Measurements from ENCODE around the gene UBE2J2. TPM values are rescaled to one million over a fixed set of nuclear protein-coding genes. Genes with fewer than 3 reads are reported as not detected.

The UBE2J2 gene
- total RNA-seq, 1 donor, result 51.4 TPM

- TF ChIP-seq, protein P1, sequence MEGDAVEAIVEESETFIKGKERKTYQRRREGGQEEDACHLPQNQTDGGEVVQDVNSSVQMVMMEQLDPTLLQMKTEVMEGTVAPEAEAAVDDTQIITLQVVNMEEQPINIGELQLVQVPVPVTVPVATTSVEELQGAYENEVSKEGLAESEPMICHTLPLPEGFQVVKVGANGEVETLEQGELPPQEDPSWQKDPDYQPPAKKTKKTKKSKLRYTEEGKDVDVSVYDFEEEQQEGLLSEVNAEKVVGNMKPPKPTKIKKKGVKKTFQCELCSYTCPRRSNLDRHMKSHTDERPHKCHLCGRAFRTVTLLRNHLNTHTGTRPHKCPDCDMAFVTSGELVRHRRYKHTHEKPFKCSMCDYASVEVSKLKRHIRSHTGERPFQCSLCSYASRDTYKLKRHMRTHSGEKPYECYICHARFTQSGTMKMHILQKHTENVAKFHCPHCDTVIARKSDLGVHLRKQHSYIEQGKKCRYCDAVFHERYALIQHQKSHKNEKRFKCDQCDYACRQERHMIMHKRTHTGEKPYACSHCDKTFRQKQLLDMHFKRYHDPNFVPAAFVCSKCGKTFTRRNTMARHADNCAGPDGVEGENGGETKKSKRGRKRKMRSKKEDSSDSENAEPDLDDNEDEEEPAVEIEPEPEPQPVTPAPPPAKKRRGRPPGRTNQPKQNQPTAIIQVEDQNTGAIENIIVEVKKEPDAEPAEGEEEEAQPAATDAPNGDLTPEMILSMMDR (IDR thresholded peaks at IDR 0.05; ENCODE audit: insufficient read depth, low read depth, low read length), result no peak
- no peak overlapping the region for H3K4me3 ChIP-seq (ENCODE audit: low read depth, low read length)
- peak; percentile 10 for DNase-seq (ENCODE audit: low read depth)
Observed at GRCh38 chr1:1208713-1209433, 64.8 kb downstream of the UBE2J2 start.

DNA sequence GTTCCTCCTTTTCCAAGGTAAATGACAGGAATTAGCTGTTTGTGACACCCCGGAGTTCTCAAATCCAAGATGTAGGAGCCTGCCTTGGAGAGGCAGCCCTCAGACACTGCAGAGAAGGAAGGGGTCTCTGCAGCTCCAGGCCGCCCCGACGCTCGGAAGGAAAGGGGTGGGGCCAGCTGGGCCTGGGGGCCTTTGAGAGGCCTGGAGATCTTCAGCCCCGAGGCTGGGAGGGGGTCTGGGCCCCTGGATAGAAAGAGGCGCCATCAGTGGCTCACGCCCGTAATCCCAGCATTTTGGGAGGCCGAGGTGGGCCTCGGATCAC is 66.1 kb downstream of the UBE2J2 start:
- H3K4me3 ChIP-seq (ENCODE audit: low read depth, low read length), result no peak overlapping the region
- TF ChIP-seq, protein P1 (IDR thresholded peaks at IDR 0.05; ENCODE audit: insufficient read depth, low read depth, low read length), result no peak
- no peak for DNase-seq (ENCODE audit: low read depth)

GRCh38 chr1:1206966-1207531 is 66.6 kb downstream of the UBE2J2 start:
- DNase-seq (ENCODE audit: low read depth), result no peak
- H3K4me3 ChIP-seq (ENCODE audit: low read depth, low read length), result no peak overlapping the region
- TF ChIP-seq, protein P1 (IDR thresholded peaks at IDR 0.05; ENCODE audit: insufficient read depth, low read depth, low read length), result no peak

GRCh38 chr1:1206376-1206965 is 67.2 kb downstream of the UBE2J2 start, which contains the start of gene TNFRSF18:
Gene TNFRSF18, minus strand, starts transcription at chr1:1206592. Its CDS starts 21 bp downstream, at chr1:1206571.
- no peak for DNase-seq (ENCODE audit: low read depth)
- H3K4me3 ChIP-seq (ENCODE audit: low read depth, low read length), result no peak within 1 kb of the TSS
- TF ChIP-seq, protein P1 (IDR thresholded peaks at IDR 0.05; ENCODE audit: insufficient read depth, low read depth, low read length), result no peak

DNA sequence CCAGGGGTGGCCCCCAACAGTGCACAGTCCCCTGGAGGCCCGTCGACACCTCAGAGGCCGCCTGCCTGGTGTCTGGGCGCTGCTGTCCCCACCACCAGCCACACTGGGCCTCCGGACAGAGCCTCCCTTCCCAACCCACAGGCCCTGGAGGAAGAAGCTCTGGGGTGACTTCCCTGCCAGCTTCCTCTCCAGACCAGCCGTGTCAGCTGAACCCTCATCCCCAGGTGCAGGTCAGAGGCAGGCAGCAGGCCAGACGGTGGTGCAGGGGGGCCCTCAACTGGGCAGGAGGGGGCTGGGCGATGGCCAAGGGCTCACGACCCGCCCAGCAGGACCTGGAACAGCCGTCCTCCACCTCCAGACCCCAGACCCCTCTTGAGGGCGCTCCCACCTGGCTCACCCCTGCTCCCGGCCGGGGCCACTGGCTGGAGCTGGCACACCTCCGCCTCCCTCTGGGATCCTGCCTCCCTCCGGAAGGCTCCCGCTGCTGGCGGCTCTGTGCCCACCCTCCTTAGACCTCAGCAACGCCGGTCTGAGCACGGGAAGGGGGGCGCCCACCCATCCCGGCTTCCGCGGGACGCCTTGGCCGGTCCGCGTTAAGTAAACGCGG is 67.8 kb downstream of the UBE2J2 start:
- H3K4me3 ChIP-seq (ENCODE audit: low read depth, low read length), result no peak overlapping the region
- TF ChIP-seq, protein P1 (IDR thresholded peaks at IDR 0.05; ENCODE audit: insufficient read depth, low read depth, low read length), result no peak
- no peak for DNase-seq (ENCODE audit: low read depth)

DNA sequence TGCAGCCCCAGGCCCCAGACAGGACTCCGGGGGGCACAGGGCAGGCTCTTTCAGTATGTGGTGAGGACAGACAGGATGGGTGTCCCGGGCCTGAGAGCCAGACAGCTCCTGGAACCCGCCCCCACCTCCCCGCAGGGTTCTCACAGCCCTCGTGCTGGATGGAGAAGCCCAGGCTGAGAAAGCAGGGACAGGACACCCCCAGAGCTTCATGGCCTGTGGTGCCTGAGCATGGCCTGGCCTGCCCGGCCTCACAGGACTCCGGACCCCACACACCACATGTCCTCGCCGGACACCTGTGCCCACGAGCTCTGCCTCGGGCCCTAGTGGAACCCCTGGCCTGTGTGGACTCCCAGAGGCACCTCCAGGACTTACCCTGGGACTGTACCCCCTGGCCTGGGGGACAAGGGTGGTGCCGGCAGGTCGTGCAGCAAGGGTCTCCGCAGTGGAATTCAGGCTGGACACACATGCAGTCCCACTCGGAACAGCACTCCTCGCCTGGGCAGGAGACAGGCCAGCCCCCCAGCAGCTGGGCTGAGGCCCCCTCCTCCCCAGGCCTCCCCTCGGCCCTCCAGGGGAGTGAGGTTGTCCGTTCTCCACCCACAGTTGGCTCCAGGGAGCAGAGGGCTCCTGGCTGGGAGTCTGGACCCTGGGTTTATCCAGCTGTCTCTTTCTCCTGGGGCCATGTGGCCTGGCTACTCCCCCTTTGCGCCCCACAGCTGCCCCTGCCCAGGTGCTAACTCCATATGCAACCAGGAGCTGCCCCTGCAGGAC is 68.5 kb downstream of the UBE2J2 start:
- TF ChIP-seq, protein P1 (IDR thresholded peaks at IDR 0.05; ENCODE audit: insufficient read depth, low read depth, low read length), result no peak
- no peak for DNase-seq (ENCODE audit: low read depth)
- H3K4me3 ChIP-seq (ENCODE audit: low read depth, low read length), result no peak overlapping the region
